IMR-90 (cell line): ENCODE results near the gene EPAS1. TPM values are rescaled to one million over a fixed set of nuclear protein-coding genes. Genes with fewer than 3 reads are reported as not detected.

Experiments
- ATAC-seq: fragments of 200-7000 bp; cut with Tn5 transposase; 2 replicates; pipeline ENCODE4 v1.9.1; 2020; ENCODE audit warnings: low read depth, mild to moderate bottlenecking, moderate library complexity
- BruUV-seq: library from RNA; stranded (reverse); fragments of 400-500 nt; replicated peaks from 2 replicates; lab custom pipeline; 2021; lab: Mats Ljungman, UMichigan
- CTCF ChIA-PET: fragments of 300-600 bp; formaldehyde crosslinking; extraction: SDS; loops from one replicate; lab custom pipeline; 2021; ENCODE audit warnings: antibody characterized with exemption; lab: Yijun Ruan, JAX
- POLR2A ChIA-PET: fragments of 300-600 bp; sonication (Branson Sonifier 250); formaldehyde crosslinking; loops from one replicate; lab custom pipeline; 2022; ENCODE audit warnings: antibody characterized with exemption; ENCODE audit not compliant: unreplicated experiment; lab: Charles Lee
- DNase-seq: peaks from one replicate; pipeline ENCODE4 v3.0.0; 2013
- H2AFZ ChIP-seq: replicated peaks from 2 replicates; pipeline ENCODE3; 2013; ENCODE audit warnings: low read length, mild to moderate bottlenecking; ENCODE audit not compliant: poor library complexity
- H2AK5ac ChIP-seq: 2 replicates; pipeline ENCODE4 v1.6.1; 2013; ENCODE audit warnings: low read depth, low read length, inconsistent platforms
- H2AK9ac ChIP-seq: replicated peaks from 2 replicates; pipeline ENCODE3; 2013; ENCODE audit warnings: mild to moderate bottlenecking, low read depth, low read length, moderate library complexity; ENCODE audit not compliant: poor library complexity
- H2BK120ac ChIP-seq: 2 replicates; pipeline ENCODE4 v1.6.1; 2013; ENCODE audit warnings: low read depth, low read length, inconsistent platforms
- H2BK15ac ChIP-seq: 3 replicates; pipeline ENCODE4 v1.6.1; 2013; ENCODE audit warnings: low read depth, low read length, inconsistent platforms
- H2BK20ac ChIP-seq: 2 replicates; pipeline ENCODE4 v1.6.1; 2013; ENCODE audit warnings: low read depth, mild to moderate bottlenecking, inconsistent platforms, low read length, moderate library complexity
- H2BK5ac ChIP-seq: 2 replicates; pipeline ENCODE4 v1.6.1; 2013; ENCODE audit warnings: mild to moderate bottlenecking, low read depth, low read length, inconsistent platforms; ENCODE audit not compliant: poor library complexity, severe bottlenecking
- H3K14ac ChIP-seq: replicated peaks from 2 replicates; pipeline ENCODE4 v1.6.1; 2013; ENCODE audit warnings: low read depth, low read length, inconsistent platforms
- H3K18ac ChIP-seq: 2 replicates; pipeline ENCODE4 v1.6.1; 2013; ENCODE audit warnings: low read depth, low read length, control low read depth
- H3K23ac ChIP-seq: 2 replicates; pipeline ENCODE4 v1.6.1; 2013; ENCODE audit warnings: low read depth, low read length, inconsistent platforms
- H3K27ac ChIP-seq: 2 replicates; pipeline ENCODE4 v1.5.1; 2013; ENCODE audit warnings: mild to moderate bottlenecking, control low read depth, low read length; ENCODE audit not compliant: insufficient read depth
- H3K27me3 ChIP-seq: 2 replicates; pipeline ENCODE4 v1.6.1; 2013; ENCODE audit warnings: low read length; ENCODE audit not compliant: control insufficient read depth, insufficient read depth
- H3K36me3 ChIP-seq: 2 replicates; pipeline ENCODE4 v1.6.1; 2013; ENCODE audit warnings: low read length, mixed read lengths; ENCODE audit not compliant: control insufficient read depth, insufficient read depth
- H3K4ac ChIP-seq: 2 replicates; pipeline ENCODE4 v1.6.1; 2013; ENCODE audit warnings: low read depth, low read length, inconsistent platforms
- H3K4me1 ChIP-seq: 2 replicates; pipeline ENCODE4 v1.6.1; 2013; ENCODE audit warnings: low read length, mixed read lengths; ENCODE audit not compliant: control insufficient read depth, insufficient read depth
- H3K4me2 ChIP-seq: 2 replicates; pipeline ENCODE4 v1.6.1; 2013; ENCODE audit warnings: low read depth, mild to moderate bottlenecking, control low read depth, low read length, moderate library complexity
- H3K4me3 ChIP-seq: 2 replicates; pipeline ENCODE4 v1.5.1; 2013; ENCODE audit warnings: low read depth, mild to moderate bottlenecking, control low read depth, low read length, moderate library complexity; ENCODE audit not compliant: insufficient read depth
- H3K56ac ChIP-seq: 2 replicates; pipeline ENCODE4 v1.6.1; 2013; ENCODE audit warnings: low read length, inconsistent platforms; ENCODE audit not compliant: insufficient read depth; ENCODE audit errors: extremely low read depth
- H3K79me1 ChIP-seq, 2 experiments: 2 replicates each; pipeline ENCODE4 v1.6.1; 2013; ENCODE audit warnings: low read length in 2 of 2, inconsistent platforms in 1 of 2, low read depth in 1 of 2
- H3K9ac ChIP-seq: 2 replicates; pipeline ENCODE4 v1.6.1; 2013; ENCODE audit warnings: low read depth, low read length, control low read depth
- H3K9me1 ChIP-seq: 2 replicates; pipeline ENCODE4 v1.6.1; 2013; ENCODE audit warnings: low read length, inconsistent platforms; ENCODE audit not compliant: insufficient read depth
- H3K9me3 ChIP-seq: 2 replicates; pipeline ENCODE4 v1.6.1; 2013; ENCODE audit warnings: low read length; ENCODE audit not compliant: control insufficient read depth, insufficient read depth
- H4K20me1 ChIP-seq: 2 replicates; pipeline ENCODE4 v1.6.1; 2013; ENCODE audit warnings: low read length, inconsistent platforms; ENCODE audit not compliant: insufficient read depth
- H4K5ac ChIP-seq: 2 replicates; pipeline ENCODE4 v1.6.1; 2013; ENCODE audit warnings: mild to moderate bottlenecking, low read depth, low read length, control low read depth
- H4K8ac ChIP-seq, 2 experiments: 2 replicates each; pipeline ENCODE4 v1.6.1; 2013; ENCODE audit warnings: low read depth in 2 of 2, low read length in 2 of 2, control low read depth in 1 of 2, inconsistent platforms in 1 of 2
- H4K91ac ChIP-seq: 2 replicates; pipeline ENCODE4 v1.6.1; 2013; ENCODE audit warnings: low read depth, low read length, inconsistent platforms; ENCODE audit not compliant: insufficient read depth
- CTCF ChIP-seq: conservative IDR thresholded peaks from 2 replicates; pipeline ENCODE4 v1.5.1; 2012; ENCODE audit warnings: mild to moderate bottlenecking, low read depth, low read length, improper control_type of control experiment
- ELK1 ChIP-seq: fragments of 150-350 bp; IDR thresholded peaks from 2 replicates; pipeline ENCODE4 v1.6.1; 2016; ENCODE audit warnings: low read depth, mild to moderate bottlenecking, low read length, moderate library complexity, borderline replicate concordance
- FOS ChIP-seq: fragments of 150-350 bp; IDR thresholded peaks from 2 replicates; pipeline ENCODE4 v1.6.1; 2016; ENCODE audit warnings: low read depth, low read length
- MAZ ChIP-seq: IDR thresholded peaks from 2 replicates; pipeline ENCODE4 v1.6.1; 2012; ENCODE audit warnings: low read depth, mild to moderate bottlenecking, low read length, improper control_type of control experiment, moderate library complexity, borderline replicate concordance
- MXI1 ChIP-seq: IDR thresholded peaks from 2 replicates; pipeline ENCODE4 v1.6.1; 2012; ENCODE audit warnings: low read depth, mild to moderate bottlenecking, low read length, moderate library complexity, borderline replicate concordance
- RAD21 ChIP-seq: IDR thresholded peaks from 2 replicates; pipeline ENCODE4 v1.6.1; 2012; ENCODE audit warnings: low read length, improper control_type of control experiment
- SMC3 ChIP-seq: fragments of 150-350 bp; IDR thresholded peaks from 2 replicates; pipeline ENCODE4 v1.6.1; 2016; ENCODE audit warnings: low read depth, mild to moderate bottlenecking, antibody characterized with exemption, low read length, moderate library complexity
- USF2 ChIP-seq: fragments of 150-350 bp; IDR thresholded peaks from 2 replicates; pipeline ENCODE4 v1.6.1; 2017; ENCODE audit warnings: mild to moderate bottlenecking, antibody characterized with exemption, low read length, low read depth
- WGBS, 2 experiments: methylation state at CpG; one replicate each; pipeline versions ENCODE4 v1.1.5 to v1.1.7; 2013; ENCODE audit warnings: missing lambda C conversion rate in 2 of 2; ENCODE audit not compliant: insufficient read length in 1 of 2; ENCODE audit errors: extremely low coverage in 2 of 2; 5-methylcytosine and 5-hydroxymethylcytosine counted together
- dilution Hi-C: fragments of 300-500 bp; cut with HindIII; formaldehyde crosslinking; loops from one replicate; pipeline ENCODE4 v1.14.3; 2018; ENCODE audit warnings: low sequenced_read_pairs; ENCODE audit not compliant: unreplicated experiment
- in situ Hi-C: fragments of 300-500 bp; cut with MboI; formaldehyde crosslinking; loops from 3 replicates; pipeline ENCODE4 v1.14.3; 2019; ENCODE audit warnings: low sequenced_read_pairs, inconsistent platforms, mixed read lengths
- intact Hi-C: fragments of 100-400 bp; cut with micrococcal nuclease; formaldehyde crosslinking; loops from 2 replicates; pipeline ENCODE4 v1.10.0; 2022
- polyA plus RNA-seq, 3 experiments: library from polyadenylated mRNA; depleted of rRNA; stranded (reverse); fragments of >200 nt; gene quantifications; 2 replicates each; pipeline ENCODE4 v1.2.3, GENCODE V29; 2012; ENCODE audit warnings: low replicate concordance in 1 of 3
- total RNA-seq: library from RNA; depleted of rRNA; stranded (reverse); fragments of >200 nt; gene quantifications from 2 replicates; pipeline ENCODE4 v1.2.3, GENCODE V29; 2012

EPAS1 gene
- total and polyA plus RNA-seq, 2 of the 4 experiments (the other 2 are of a cell fraction) = 40.7 to 120 TPM

- ATAC-seq = no peak
- Histone ChIP-seq H3K9me1 (peaks cover 19% of the 10 kb centered on the region), H3K56ac (no peak overlapping the region), H3K9ac (no peak overlapping the region), H3K79me1 (peaks cover 59 to 94% of the 10 kb centered on the region in 2 experiments), H3K4me3 (no peak overlapping the region), H4K8ac (no peak overlapping the region; a peak in 1 of 4 replicates), H3K18ac (no peak overlapping the region), H2BK15ac (no peak overlapping the region), H4K91ac (no peak overlapping the region), H3K27ac (no peak overlapping the region), H3K14ac (no peak overlapping the region), H3K23ac (no peak overlapping the region), H2BK20ac (no peak overlapping the region), H2AFZ (no peak overlapping the region), H3K4ac (no peak overlapping the region), H2AK9ac (no peak overlapping the region), H3K27me3 (no peaks in the 10 kb centered on the region), H3K9me3 (no peaks in the 10 kb centered on the region), H2BK120ac (no peak overlapping the region), H2BK5ac (no peak overlapping the region), H2AK5ac (no peak overlapping the region), H3K4me1 (peaks cover 5% of the 10 kb centered on the region; the same call in 1 of the 2 replicates), H4K5ac (no peak overlapping the region), H3K36me3 (peaks cover 46% of the 10 kb centered on the region), H4K20me1 (peaks cover 89% of the 10 kb centered on the region), H3K4me2 (no peak overlapping the region)
- no TSS peak for BruUV-seq
- dilution Hi-C loops = no loop called here
- DNase-seq = no peak
- POLR2A ChIA-PET = no interaction called here
- TF ChIP-seq SMC3 (no peak), RAD21 (no peak), CTCF (no peak), MXI1 (no peak), FOS (no peak), USF2 (no peak), ELK1 (no peak), MAZ (no peak)
- CTCF ChIA-PET = no interaction called here
- in situ Hi-C loops = no loop called here
- intact Hi-C loops = no loop called here
- WGBS, 2 experiments = 100% methylated on average over 1 of the region's 10 CpGs; no CpG with 5 or more reads in 1 of the 2 experiments
Observed at GRCh38 chr2:46346719-46347118, 49.5 kb downstream of the EPAS1 start.
